IMR-90 (cell line): ENCODE results near the gene NWD2.

Source experiments
- ELK1 ChIP-seq: fragments of 150-350 bp; IDR thresholded peaks from 2 replicates; pipeline ENCODE4 v1.6.1; 2016; ENCODE audit warnings: low read depth, mild to moderate bottlenecking, low read length, moderate library complexity, borderline replicate concordance
- POLR2A ChIP-seq: IDR thresholded peaks from 2 replicates; pipeline ENCODE4 v1.6.1; 2012; ENCODE audit warnings: mild to moderate bottlenecking, low read depth, low read length
- RAD21 ChIP-seq: IDR thresholded peaks from 2 replicates; pipeline ENCODE4 v1.6.1; 2012; ENCODE audit warnings: low read length, improper control_type of control experiment

- TF ChIP-seq POLR2A = no peak
- no peak for TF ChIP-seq ELK1
- TF ChIP-seq RAD21 = no peak
Measured at GRCh38 chr4:37443137-37443536, 198.6 kb downstream of the NWD2 start.
